Fibroblast of mammary gland (primary cell): ENCODE measurements around the gene ZSCAN5A.
"Not testable (repeated sequence)": the region's sequence is repeated elsewhere in the genome, so short reads cannot be mapped to it uniquely, and the experiment has no call there.

ENCODE experiments used
- DNase-seq: peaks from one replicate; pipeline ENCODE4 v3.0.0-alpha.2; 2010; ENCODE audit warnings: low read depth
- H3K4me3 ChIP-seq: 2 replicates; pipeline ENCODE4 v1.5.1; 2011; ENCODE audit warnings: low read depth, mild to moderate bottlenecking, low read length, moderate library complexity; ENCODE audit not compliant: control insufficient read depth
- CTCF ChIP-seq: conservative IDR thresholded peaks from 2 replicates; pipeline ENCODE4 v1.5.1; 2011; ENCODE audit warnings: low read depth, low read length, inconsistent platforms; ENCODE audit not compliant: control insufficient read depth, insufficient read depth

The ZSCAN5A gene

GRCh38 chr19:56308792-56309191 is 5.8 kb downstream of the ZSCAN5A start:
- no peak for DNase-seq
- no peak for TF ChIP-seq CTCF
- H3K4me3 ChIP-seq: no peak overlapping the region

DNA sequence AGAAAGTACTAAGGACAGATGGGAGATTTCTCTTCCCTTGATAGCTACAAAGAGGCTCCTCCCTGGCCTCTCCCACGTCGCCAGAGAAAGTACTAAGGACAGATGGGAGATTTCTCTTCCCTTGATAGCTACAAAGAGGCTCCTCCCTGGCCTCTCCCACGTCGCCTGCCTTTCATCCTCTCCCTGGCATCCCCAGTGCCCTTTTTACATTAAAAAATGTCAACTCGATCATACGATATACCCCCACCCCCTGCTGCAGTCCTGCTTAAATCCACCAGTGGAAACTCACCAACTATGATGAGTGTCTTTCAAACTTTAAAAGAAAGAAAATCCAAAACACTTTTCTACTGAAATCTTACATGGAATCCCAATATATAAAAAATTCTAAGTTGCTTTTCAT is 7.6 kb downstream of the ZSCAN5A start:
- not testable (repeated sequence) for DNase-seq, H3K4me3 ChIP-seq

GRCh38 chr19:56306016-56306415 is 8.6 kb downstream of the ZSCAN5A start:
- no peak overlapping the region for H3K4me3 ChIP-seq
- DNase-seq: no peak
- TF ChIP-seq CTCF: no peak

GRCh38 chr19:56304243-56304642 is 10.4 kb downstream of the ZSCAN5A start:
- TF ChIP-seq CTCF: no peak
- H3K4me3 ChIP-seq: no peak overlapping the region

GRCh38 chr19:56301886-56302620 is 12.6 kb downstream of the ZSCAN5A start:
- no peak for DNase-seq
- H3K4me3 ChIP-seq: no peak overlapping the region
- no peak for TF ChIP-seq CTCF

More at GRCh38 chr19:56304243-56304642, 10.4 kb downstream of the ZSCAN5A start:
- DNase-seq: no peak

GRCh38 chr19:56301155-56301554 is 13.5 kb downstream of the ZSCAN5A start:
- peak; percentile 8 for TF ChIP-seq CTCF
- no peak for DNase-seq
- no peak overlapping the region for H3K4me3 ChIP-seq

- DNase-seq: no peak
- H3K4me3 ChIP-seq: no peak overlapping the region
- no peak for TF ChIP-seq CTCF
These were observed 15.0 kb downstream of the ZSCAN5A start for GRCh38 chr19:56299688-56300087.
